Neural progenitor cell (in vitro differentiated cells): Measurements from ENCODE around the gene ANKRD2.

ENCODE experiments used
- CTCF ChIP-seq: fragments of 200-600 bp; sonication (generic); IDR thresholded peaks from 2 replicates; pipeline ENCODE4 v1.5.1; 2017; ENCODE audit warnings: antibody characterized with exemption, mild to moderate bottlenecking
- EZH2 ChIP-seq: fragments of 200-600 bp; sonication (generic); IDR thresholded peaks from 2 replicates; pipeline ENCODE4 v1.6.1; 2017; ENCODE audit warnings: antibody characterized with exemption, mild to moderate bottlenecking, moderate library complexity

DNA sequence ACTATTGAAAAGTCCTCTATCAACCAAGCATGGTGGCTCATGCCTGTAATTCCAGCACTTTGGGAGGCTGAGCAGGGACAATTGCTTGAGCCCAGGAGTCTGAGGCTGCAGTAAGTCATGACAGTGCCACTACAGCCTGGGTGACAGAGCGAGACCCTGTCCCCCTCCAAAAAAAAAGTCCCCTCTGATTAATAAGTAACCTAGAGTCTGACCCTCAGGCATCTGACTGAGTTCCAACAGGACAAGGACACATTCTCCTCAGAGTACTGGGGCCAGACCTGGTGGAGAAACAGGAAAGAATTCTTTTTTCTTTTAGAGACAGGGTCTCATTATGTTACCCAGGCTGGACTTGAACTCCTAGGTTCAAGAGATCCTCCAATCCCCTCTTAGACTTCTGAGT, 50.7 kb downstream of the ANKRD2 start:
- TF ChIP-seq CTCF (no peak), EZH2 (no peak)
